SK-N-SH (cell line): ENCODE data around the gene TMEM97. TPM values are rescaled to one million over a fixed set of nuclear protein-coding genes. Genes with fewer than 3 reads are reported as not detected.

Source experiments
- CTCF ChIA-PET: fragments of 300-600, 350-600 bp; formaldehyde crosslinking; extraction: SDS; loops from one replicate; lab custom pipeline; 2021; lab: Yijun Ruan, JAX
- POLR2A ChIA-PET: fragments of 350-600 bp; sonication (Branson Sonifier 250); formaldehyde crosslinking; extraction: SDS; loops from one replicate; lab custom pipeline; 2020; ENCODE audit warnings: antibody characterized with exemption, inconsistent platforms; lab: Yijun Ruan, JAX
- DNase-seq: peaks from one replicate; pipeline ENCODE4 v3.0.0; 2012
- H2AFZ ChIP-seq: fragments of 200-600 bp; sonication (generic); 2 replicates; pipeline ENCODE4 v1.8.1; 2016; ENCODE audit warnings: antibody characterized with exemption, mild to moderate bottlenecking, low read depth
- H3F3A ChIP-seq: fragments of 200-600 bp; sonication (generic); replicated peaks from 2 replicates; pipeline ENCODE3; 2016; ENCODE audit warnings: antibody characterized with exemption, mild to moderate bottlenecking; ENCODE audit not compliant: insufficient read depth
- H3K27ac ChIP-seq, 2 experiments: fragments of 200-500 bp in 1 of 2; fragments of 200-600 bp in 1 of 2; sonication (Bioruptor generic) in 1 of 2; sonication (generic), shearing (Covaris generic) in 1 of 2; 2 replicates each; pipeline versions ENCODE4 v1.5.1 to v1.6.1; 2014 to 2016; ENCODE audit warnings: low read depth in 2 of 2, inconsistent platforms in 1 of 2, low read length in 1 of 2, mild to moderate bottlenecking in 1 of 2, mixed read lengths in 1 of 2
- H3K27me3 ChIP-seq: fragments of 200-600 bp; sonication (generic), shearing (Covaris generic); 2 replicates; pipeline ENCODE4 v1.6.1; 2016; ENCODE audit warnings: mixed run types; ENCODE audit not compliant: insufficient read depth
- H3K36me3 ChIP-seq, 2 experiments: fragments of 200-500 bp in 1 of 2; fragments of 200-600 bp in 1 of 2; sonication (Bioruptor generic) in 1 of 2; sonication (generic) in 1 of 2; replicated peaks in 1 of 2; 2 replicates each; pipeline versions ENCODE3 to v1.5.1; 2014 to 2016; ENCODE audit warnings: low read length in 1 of 2, mild to moderate bottlenecking in 1 of 2; ENCODE audit not compliant: insufficient read depth in 2 of 2, control insufficient read depth in 1 of 2
- H3K4me1 ChIP-seq, 2 experiments: fragments of 200-500 bp in 1 of 2; fragments of 200-600 bp in 1 of 2; sonication (Bioruptor generic) in 1 of 2; sonication (generic), shearing (Covaris generic) in 1 of 2; 2 replicates each; pipeline versions ENCODE4 v1.5.1 to v1.6.1; 2014 to 2016; ENCODE audit warnings: low read depth in 1 of 2, low read length in 1 of 2, mixed run types in 1 of 2; ENCODE audit not compliant: insufficient read depth in 2 of 2, control insufficient read depth in 1 of 2
- H3K4me2 ChIP-seq: fragments of 200-600 bp; sonication (generic), shearing (Covaris generic); 2 replicates; pipeline ENCODE4 v1.6.1; 2017; ENCODE audit warnings: mixed run types
- H3K4me3 ChIP-seq, 2 experiments: fragments of 200-500 bp in 1 of 2; fragments of 200-600 bp in 1 of 2; sonication (Bioruptor generic) in 1 of 2; sonication (generic), shearing (Covaris generic) in 1 of 2; 2 replicates each; pipeline versions ENCODE4 v1.5.1 to v1.8.1; 2014 to 2016; ENCODE audit warnings: low read depth in 2 of 2, inconsistent platforms in 1 of 2, low read length in 1 of 2, mild to moderate bottlenecking in 1 of 2, mixed read lengths in 1 of 2, moderate library complexity in 1 of 2
- H3K79me2 ChIP-seq: fragments of 200-600 bp; sonication (generic); 2 replicates; pipeline ENCODE4 v1.8.1; 2017; ENCODE audit warnings: mild to moderate bottlenecking; ENCODE audit not compliant: insufficient read depth
- H3K9ac ChIP-seq: fragments of 200-600 bp; sonication (generic); 2 replicates; pipeline ENCODE4 v1.6.1; 2017; ENCODE audit warnings: mixed run types
- H3K9me2 ChIP-seq: fragments of 200-600 bp; sonication (generic); 2 replicates; pipeline ENCODE4 v1.6.1; 2017; ENCODE audit warnings: mixed run types
- H3K9me3 ChIP-seq: fragments of 200-600 bp; sonication (generic); 2 replicates; pipeline ENCODE4 v1.6.1; 2017; ENCODE audit warnings: mixed run types, mild to moderate bottlenecking, moderate library complexity
- H4K20me1 ChIP-seq: fragments of 200-600 bp; sonication (generic); 2 replicates; pipeline ENCODE4 v1.6.1; 2017; ENCODE audit warnings: mild to moderate bottlenecking, mixed run types; ENCODE audit not compliant: insufficient read depth
- FOSL2 ChIP-seq: IDR thresholded peaks from 2 replicates; pipeline ENCODE4 v1.4.0; 2012; ENCODE audit warnings: low read depth, mild to moderate bottlenecking, moderate library complexity, borderline replicate concordance
- FOXJ3 ChIP-seq: sonication (generic); formaldehyde crosslinking; IDR thresholded peaks from 2 replicates; pipeline ENCODE4 v1.5.1; 2020; ENCODE audit warnings: mild to moderate bottlenecking, missing genetic modification reagents
- JUND ChIP-seq: IDR thresholded peaks from 2 replicates; pipeline ENCODE4 v1.4.0; 2012
- MAX ChIP-seq: IDR thresholded peaks from 2 replicates; pipeline ENCODE4 v1.4.0; 2012; ENCODE audit warnings: low read depth
- MEF2A ChIP-seq: IDR thresholded peaks from 2 replicates; pipeline ENCODE4 v1.4.0; 2012; ENCODE audit warnings: low read depth, borderline replicate concordance
- MXI1 ChIP-seq: IDR thresholded peaks from 2 replicates; pipeline ENCODE4 v1.6.1; 2012; ENCODE audit warnings: mild to moderate bottlenecking, low read depth, low read length, improper control_type of control experiment
- RFX5 ChIP-seq: IDR thresholded peaks from 2 replicates; pipeline ENCODE4 v1.6.1; 2012; ENCODE audit warnings: mild to moderate bottlenecking, improper control_type of control experiment, low read length
- WGBS: methylation state at CpG from one replicate; pipeline ENCODE4 v1.1.6; 2017; ENCODE audit warnings: low lambda C conversion rate; 5-methylcytosine and 5-hydroxymethylcytosine counted together
- polyA plus RNA-seq, 3 experiments: library from polyadenylated mRNA; depleted of rRNA; stranded (reverse); fragments of >200 nt; gene quantifications; 2 replicates each; pipeline ENCODE4 v1.2.3, GENCODE V29; 2012
- TF ChIP-seq, protein P1 (sequence below): fragments of 150-350 bp; IDR thresholded peaks from 2 replicates; pipeline ENCODE4 v1.6.1; 2016; ENCODE audit warnings: mild to moderate bottlenecking, low read depth, low read length

The TMEM97 gene
- polyA plus RNA-seq, 1 of the 3 experiments (the other 2 are of a cell fraction), result 8.6 TPM

DNA sequence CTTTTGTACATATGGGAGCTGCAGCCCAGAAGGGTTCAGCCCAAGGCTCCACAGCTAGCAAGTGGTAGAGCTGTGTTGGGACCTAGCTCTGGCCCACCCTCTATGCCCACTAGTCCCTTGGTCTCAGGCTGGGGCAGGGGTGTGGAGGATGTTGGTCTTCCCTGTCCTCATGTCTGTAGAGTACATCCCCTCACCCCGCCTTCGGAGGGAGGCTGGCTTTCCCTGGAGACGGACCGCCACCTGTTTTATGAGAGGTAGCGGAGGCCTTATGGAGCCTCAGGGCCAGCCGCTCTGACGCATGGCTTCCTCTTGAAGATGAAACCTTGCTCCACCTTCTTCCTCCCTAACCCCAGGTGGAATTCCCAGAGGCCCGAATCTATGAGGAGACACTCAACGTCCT is 25.0 kb downstream of the TMEM97 start:
- no peak overlapping the region for H3K9ac ChIP-seq
- WGBS, result 94% methylated on average over 9 of the region's 9 CpGs
- no peak overlapping the region for H2AFZ ChIP-seq
- peaks cover 30% of the 10 kb centered on the region; the same call in 1 of the 2 replicates for H3K79me2 ChIP-seq
- no peak overlapping the region for H3K27ac ChIP-seq
- no peaks in the 10 kb centered on the region for H3K27me3 ChIP-seq
- no peak for TF ChIP-seq FOXJ3 (CRISPR knock-in tag)
- no peak overlapping the region for H3K4me3 ChIP-seq
- no peaks in the 10 kb centered on the region for H3K9me2 ChIP-seq
- ChIA-PET CTCF (no interaction called here), POLR2A (no interaction called here)
- no peaks in the 10 kb centered on the region for H3K9me3 ChIP-seq
- peaks cover 43% of the 10 kb centered on the region for H3F3A ChIP-seq
- peaks cover 9 to 23% of the 10 kb centered on the region in 2 experiments for H3K4me1 ChIP-seq
- H3K4me2 ChIP-seq, result no peak overlapping the region
- no peak for DNase-seq
- H4K20me1 ChIP-seq, result peaks cover 11% of the 10 kb centered on the region; the same call in 1 of the 2 replicates
- H3K36me3 ChIP-seq, result peaks cover 71 to 81% of the 10 kb centered on the region in 2 experiments

DNA sequence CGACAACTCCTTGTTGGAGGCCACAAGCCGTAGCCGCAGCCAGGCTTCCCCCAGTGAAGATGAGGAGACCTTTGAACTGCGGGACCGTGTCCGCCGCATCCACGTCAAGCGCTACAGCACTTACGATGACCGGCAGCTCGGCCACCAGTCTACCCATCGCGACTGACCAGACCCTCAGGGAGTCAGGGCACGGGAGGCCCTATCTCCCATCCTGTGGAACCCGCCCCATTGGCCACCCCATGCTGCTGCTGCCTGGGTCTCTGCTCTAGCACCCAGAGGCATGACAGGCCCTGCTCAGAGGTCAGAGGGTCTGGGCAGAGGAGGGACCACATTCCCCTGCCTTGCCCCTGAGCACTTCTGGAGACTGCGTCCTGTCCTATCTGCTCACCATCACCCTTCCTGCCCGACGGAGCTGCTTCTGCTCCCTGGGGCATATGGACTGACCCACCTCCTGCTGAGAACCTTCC is 25.5 kb downstream of the TMEM97 start:
- CTCF ChIA-PET, result no interaction called here
- Histone ChIP-seq H3K9me2 (no peaks in the 10 kb centered on the region), H3K4me3 (no peak overlapping the region), H3K4me1 (peaks cover 9 to 23% of the 10 kb centered on the region in 2 experiments), H3K27ac (no peak overlapping the region), H2AFZ (no peak overlapping the region), H3K4me2 (no peak overlapping the region), H3K9ac (no peak overlapping the region), H3F3A (peaks cover 43% of the 10 kb centered on the region), H4K20me1 (peaks cover 6% of the 10 kb centered on the region; the same call in 1 of the 2 replicates), H3K9me3 (no peaks in the 10 kb centered on the region), H3K36me3 (peaks cover 68 to 81% of the 10 kb centered on the region in 2 experiments), H3K79me2 (peaks cover 25% of the 10 kb centered on the region; the same call in 1 of the 2 replicates), H3K27me3 (no peaks in the 10 kb centered on the region)
- 96% methylated on average over 16 of the region's 19 CpGs for WGBS
- POLR2A ChIA-PET, result interaction anchor here (0.8 kb wide), 1 partner anchor 9 kb away, joined by 3 read pairs; the partner anchor contains the start of genes IFT20 and TNFAIP1
- DNase-seq, result no peak
- TF ChIP-seq JUND (no peak), MEF2A (no peak), RFX5 (no peak), FOSL2 (no peak), MXI1 (no peak), MAX (no peak)
- TF ChIP-seq, protein P1, sequence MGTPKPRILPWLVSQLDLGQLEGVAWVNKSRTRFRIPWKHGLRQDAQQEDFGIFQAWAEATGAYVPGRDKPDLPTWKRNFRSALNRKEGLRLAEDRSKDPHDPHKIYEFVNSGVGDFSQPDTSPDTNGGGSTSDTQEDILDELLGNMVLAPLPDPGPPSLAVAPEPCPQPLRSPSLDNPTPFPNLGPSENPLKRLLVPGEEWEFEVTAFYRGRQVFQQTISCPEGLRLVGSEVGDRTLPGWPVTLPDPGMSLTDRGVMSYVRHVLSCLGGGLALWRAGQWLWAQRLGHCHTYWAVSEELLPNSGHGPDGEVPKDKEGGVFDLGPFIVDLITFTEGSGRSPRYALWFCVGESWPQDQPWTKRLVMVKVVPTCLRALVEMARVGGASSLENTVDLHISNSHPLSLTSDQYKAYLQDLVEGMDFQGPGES, result no peak
